Smooth muscle cell of the brain vasculature (primary cell): ENCODE results near the gene ARSJ.
A peak's percentile ranks its signal among the peaks of the same experiment; 100 is the strongest.

ENCODE experiments used
- DNase-seq: peaks from one replicate; pipeline ENCODE4 v3.0.0-alpha.2; 2012; ENCODE audit warnings: low read depth, low spot score

The ARSJ gene

DNA sequence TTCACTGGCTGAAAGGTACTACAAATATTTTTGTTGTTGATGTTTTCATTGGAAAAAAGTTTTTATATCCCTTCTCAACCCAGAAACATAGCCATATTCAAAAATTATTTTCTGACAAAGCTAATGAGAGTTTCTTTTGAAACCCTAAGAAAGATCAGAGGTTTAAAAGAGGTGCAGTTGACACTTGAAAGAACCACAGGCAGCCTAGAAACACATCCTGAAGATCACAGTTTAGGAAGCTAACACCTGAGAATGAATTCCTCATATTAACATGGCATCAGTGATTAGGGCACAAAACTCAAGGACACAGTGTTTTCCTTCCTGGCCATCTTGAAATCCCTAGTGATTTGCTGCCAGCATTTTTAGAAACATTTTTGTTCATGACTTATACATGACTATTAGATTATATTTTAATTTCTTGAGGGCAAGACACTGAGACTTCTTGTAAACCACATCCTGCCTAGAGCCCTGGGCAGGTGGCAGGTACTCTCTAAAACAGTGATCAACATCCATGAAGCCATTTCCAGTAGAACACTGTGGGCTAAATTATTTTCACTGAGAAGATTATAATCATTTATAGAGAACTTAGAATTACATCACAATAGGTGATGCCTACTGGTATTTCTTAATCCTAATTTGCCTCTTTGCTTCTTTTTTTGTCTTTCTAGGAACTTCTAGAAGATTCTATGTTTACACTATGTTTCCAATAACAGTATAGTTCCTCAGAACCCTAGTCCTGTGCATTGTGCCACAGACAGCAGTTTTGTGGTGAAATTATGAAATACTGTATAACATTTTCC lies 80.0 kb downstream of the ARSJ start:
- no peak for DNase-seq

DNA sequence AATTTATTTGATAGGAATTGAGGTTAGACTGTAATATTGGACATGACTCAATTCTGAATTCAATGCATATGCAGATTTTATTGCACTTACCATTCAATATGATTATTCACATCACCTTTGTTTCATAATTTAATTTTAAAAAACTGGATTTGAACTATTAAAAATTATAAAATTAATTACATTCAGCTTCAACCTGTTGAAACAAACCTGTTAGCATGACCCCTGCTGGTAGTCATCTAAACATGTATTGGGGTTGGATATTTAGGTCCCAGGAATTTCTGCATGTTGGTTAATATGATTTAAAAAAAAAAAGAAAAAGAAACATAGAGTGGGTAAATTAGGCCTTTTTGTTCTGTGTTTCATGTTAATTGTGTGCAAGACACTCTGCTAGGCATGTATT lies 85.9 kb downstream of the ARSJ start:
- no peak for DNase-seq

DNA sequence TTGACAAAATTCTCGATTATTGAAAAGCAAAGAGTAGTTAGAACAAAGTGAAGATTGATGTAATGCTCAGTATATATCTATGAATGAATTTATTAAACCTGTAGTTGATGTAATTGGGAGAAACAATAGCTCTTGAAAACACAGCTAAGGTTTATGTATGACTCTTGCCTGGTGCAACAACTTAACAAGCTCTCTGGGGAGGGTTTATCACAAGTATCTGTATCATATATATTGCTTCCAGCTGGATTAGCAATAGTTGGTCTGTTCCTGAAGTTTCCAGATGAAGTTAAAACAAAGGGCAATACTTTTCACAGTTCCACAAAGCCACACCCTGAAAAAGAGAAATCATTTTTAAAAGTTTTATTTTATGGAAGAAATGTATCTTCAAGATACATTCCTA lies 91.4 kb downstream of the ARSJ start:
- no peak for DNase-seq

DNA sequence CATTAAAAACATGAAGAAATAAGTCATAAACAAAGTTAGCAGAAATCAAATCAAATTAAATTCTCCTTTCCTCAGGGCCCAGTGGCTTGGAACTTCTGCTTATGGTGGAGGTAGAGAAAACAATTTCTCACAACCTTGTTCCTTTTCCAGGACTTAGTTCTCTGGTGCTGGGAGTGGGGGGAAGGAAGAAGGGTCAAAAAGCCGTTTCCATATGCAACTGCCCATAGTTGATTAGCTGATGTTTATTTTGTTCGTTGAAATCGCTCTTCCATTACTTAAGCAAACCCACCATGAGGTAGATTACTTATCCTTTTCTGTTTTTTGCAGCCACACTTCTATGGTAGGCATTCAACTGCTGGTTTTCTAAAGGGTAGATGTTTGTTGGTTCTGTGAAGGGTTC lies 94.2 kb downstream of the ARSJ start:
- DNase-seq: no peak

DNA sequence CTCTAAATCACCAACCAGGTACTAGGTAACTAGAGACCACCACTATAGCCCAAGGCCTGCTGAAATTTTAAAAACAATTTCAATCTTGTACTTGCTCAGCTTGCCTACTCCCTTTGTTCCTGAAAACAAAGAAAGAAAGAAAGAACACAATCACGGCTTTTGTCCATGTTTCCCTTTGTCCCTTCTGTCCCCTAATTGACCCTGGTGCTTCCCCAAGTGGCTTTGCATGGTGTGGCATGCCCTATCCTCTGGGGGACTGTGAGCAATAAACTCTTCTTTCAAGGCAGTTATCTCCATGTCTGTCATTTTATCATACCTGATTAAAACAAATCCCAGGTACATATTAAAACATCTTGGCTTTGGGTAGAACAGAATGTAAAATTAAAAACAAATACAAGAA lies 94.8 kb downstream of the ARSJ start:
- no peak for DNase-seq

DNA sequence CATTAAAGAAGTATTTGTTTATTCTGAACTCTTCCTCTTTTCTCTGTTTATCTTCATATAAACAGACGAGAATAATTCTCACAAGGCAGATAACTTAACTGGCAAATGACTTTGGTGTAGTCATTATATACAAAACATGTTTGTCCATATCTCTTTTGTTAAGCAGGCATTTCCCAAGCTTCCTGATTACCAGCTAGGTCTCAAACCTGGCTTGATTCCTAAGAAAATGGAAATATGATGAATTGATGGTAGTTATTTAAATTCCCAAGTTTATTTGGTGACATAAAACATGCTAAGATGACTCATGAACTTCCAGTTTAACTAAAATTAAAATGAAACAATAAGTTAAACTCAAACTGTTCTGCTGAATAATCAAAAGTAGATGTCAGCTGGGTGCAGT lies 96.8 kb downstream of the ARSJ start:
- no peak for DNase-seq

DNA sequence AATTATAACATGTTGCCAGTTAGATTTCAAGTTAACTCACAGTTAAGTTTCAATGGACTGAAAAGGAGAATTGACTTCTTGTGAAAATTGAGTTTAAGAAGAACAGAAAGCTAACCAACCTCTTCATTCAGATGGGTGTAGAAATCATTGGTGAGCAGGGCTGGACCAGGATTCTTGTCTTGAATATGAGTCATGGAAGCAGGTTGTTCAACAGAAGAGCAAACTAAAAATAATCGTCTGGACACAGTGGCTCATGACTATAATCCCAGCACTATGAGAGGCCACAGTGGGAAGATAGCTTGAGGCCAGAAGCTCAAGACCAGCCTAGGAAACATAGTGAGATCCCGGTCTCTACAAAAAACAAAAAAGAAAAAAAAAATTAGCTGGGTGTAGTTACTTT lies 98.2 kb downstream of the ARSJ start:
- DNase-seq: no peak

DNA sequence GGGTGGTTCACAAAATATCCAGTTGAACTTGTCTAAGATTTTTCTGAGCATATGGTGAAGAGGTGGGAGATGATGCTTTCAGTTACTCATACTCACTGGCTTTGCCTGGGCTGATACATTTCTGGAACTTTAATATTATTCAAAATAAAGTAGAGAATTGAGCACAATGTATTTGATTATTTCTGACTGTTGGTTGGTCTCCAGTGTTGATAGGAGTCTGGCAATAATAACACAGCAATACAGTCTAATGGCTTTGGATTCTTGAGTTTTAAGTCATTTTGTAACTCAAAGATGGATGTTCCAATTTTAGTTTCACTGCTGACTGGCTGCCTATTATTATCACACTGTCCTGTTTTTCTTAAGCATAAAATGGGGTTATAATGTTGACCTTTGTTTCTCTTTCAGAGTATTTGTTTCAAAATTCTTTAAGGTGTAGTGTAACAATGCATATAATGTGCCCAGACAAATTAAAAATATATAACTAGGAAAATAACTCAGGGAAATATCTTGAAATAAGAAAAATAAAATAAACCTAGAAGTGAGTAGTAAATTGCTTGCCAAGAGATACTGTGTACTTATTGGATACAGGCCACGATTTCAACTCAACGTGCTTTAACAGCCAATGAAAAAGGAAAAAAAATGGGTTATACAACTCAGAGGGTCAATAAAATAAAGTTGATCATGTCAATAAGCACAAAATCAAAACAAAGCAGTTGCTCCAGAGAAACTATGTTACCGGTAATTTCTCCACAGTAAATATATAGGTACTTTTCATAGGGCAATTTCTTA lies 99.0 kb downstream of the ARSJ start:
- no peak for DNase-seq

DNA sequence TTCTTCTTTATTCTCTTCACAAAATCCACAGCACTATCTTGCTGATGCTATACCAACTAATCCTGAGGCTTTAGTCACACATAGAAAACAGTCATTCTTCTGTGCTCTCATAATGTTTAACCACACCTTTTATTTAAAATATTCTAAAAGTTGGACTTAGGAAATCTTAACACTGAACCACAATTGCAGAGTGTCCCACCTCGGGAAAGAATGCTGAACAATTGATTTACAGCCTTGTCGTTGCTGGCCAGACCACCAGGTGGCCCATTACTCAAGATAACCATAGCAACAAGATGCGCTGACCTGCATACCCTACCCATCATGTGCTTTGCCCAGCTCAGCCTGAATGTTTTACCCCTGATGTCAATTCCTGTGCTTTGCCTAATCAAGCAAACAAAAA lies 100.8 kb downstream of the ARSJ start:
- DNase-seq: peak; percentile 12

DNA sequence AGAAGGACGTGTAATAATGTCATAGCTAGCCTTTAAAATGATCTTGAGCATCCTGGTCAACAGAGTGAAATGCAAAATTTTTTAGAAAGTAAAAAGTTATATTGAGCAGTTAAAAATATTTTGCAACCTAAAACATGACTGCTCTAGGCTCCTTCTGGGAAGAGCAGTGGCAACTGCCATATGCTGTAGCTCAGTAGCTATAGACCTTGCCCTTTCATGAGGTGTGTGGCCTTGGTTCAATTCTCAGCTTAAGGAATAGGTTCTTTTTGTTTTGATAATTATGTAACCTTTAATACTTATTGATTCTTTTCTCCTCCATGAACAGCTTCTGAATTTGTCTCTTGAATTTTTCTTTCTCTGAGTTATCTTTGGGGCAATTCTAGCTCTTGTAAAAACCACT lies 105.0 kb downstream of the ARSJ start:
- no peak for DNase-seq

DNA sequence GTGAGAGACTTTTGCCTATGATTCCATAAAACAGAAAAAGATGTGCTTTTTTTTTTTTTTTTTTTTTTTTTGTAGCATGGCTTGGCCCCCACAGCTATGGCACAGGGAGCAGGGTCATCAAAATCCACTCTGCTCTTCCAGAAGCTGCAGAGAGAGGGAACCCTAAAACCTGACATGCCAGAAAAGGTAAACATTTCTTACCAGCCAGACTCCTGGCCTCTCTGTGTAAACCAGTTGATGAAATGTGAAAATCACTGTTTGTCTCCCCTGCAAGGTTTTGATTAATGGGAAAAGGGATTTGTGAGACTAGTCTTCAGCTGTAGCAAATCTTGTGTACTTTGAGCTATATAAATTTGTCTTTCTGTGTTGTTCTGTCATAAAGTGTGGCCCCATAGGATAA lies 105.9 kb downstream of the ARSJ start:
- no peak for DNase-seq

DNA sequence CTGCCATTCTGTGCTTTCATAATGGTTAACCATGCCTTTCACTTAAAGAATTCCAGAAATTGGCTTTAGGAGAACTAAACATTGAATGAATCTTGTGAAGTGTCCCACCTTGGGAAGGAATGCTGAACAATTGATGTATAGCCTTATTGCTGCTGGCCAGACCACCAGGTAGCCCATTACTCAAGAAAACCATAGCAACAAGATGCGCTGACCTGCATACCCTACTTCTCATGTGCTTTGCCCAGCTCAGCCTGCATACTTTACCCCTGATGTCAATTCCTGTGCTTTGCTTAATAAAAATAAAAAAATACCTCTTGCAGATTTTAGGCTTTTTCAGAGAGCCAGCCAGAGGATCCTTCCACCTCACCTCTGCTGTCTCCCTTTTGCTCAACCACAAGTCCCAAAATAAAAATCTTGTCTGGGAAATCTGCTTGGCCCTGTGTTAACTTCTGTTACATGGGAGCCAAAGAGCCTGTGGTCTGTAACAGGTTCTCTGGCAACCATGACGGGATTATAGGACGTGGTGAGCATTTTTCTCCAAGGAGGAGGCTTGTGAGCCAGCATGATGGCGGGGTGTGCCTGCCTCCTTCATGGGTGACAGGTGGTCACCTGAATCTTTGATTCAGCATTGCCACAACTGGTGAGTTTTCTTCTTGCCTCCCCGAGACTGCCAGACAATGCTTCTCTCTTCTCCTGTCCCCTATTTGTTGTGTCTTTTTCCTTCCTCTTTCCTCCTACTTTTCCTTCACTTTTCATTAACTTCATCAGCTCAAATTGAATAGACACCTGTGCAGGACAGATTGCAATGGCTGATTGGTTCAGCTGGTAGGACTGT lies 106.8 kb downstream of the ARSJ start:
- no peak for DNase-seq

DNA sequence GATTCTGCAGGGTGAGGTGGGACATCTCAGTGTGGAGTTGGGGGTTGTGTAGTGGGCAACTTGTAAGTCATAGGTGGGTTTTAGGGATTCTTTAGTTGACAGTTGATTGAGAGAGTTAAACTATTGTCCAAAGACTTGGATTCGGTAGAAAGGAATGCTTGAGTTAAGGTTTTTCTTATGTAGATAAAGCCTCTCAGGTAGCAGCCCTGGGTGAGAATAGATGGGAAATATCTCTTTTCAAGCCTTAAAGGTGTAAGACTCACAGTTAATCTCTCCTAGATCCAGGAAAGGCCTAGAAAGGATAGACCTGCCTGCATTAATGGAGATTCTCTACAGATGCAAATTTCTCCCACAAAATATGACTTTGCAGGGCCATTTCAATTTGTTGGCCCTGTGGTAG lies 108.4 kb downstream of the ARSJ start:
- DNase-seq: no peak

DNA sequence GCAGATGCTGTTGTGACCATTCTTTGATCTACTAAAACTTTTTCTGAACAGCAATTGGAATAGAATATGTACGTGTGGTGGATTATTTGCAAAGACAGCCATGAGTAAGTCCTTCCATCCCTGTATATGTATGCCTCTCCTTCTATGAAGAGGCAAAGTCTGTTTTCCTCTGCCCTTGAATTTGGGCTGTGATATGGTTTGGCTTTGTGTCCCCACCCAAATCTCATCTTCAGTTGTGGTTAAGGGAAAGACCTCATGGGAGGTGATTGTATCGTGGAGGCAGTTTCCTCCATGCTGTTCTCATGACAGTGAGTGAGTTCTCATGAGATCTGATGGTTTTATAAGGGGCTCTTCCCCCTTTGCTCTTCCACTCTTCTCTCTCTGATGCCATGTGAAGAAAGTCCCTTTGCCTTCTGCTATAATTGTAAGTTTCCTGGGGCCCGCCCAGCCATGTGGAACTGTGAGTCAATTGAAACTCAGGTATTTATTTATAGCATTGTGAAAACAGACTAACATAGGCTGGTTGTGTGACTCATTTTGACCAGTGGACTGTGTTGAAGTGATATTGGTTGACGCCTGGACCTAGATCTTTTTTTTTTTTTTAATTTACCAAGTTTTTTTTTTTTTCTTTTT lies 109.6 kb downstream of the ARSJ start:
- no peak for DNase-seq

DNA sequence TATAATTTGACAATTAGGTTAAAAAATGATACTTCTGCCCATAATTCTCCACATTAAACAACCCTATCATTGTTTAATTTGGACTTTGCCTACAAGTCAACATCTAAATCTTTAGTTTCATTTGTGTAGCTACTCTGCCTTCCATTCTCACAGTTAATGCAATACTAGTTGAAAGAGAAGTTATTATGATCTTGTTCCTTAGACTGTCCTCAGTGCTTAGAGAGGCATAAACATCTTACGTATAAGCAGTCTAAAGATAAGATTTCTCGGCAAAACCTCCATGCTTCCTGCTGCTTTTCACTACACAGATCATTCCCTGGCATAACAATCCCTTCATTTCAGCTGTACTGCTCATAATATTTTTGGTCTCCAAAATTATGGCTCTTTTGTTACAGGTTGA lies 112.8 kb downstream of the ARSJ start:
- DNase-seq: no peak

DNA sequence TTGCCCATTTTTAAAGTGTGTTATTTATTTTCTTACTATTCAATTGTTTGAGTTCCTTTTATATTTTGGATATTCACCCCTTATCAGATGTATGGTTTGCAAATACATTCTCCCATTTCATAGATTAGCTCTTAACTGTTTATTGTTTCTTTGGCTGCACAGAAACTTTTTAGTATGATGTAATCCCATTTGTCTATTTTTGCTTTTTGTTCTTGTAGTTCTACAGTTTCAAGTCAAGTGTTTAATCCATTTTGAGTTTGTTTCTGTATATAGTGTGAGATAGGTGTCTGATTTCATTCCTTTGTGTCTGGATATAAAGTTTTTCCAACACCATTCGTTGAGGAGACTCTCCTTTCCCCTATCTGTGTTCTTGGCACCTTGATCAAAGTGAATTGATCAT lies 120.5 kb downstream of the ARSJ start:
- no peak for DNase-seq

DNA sequence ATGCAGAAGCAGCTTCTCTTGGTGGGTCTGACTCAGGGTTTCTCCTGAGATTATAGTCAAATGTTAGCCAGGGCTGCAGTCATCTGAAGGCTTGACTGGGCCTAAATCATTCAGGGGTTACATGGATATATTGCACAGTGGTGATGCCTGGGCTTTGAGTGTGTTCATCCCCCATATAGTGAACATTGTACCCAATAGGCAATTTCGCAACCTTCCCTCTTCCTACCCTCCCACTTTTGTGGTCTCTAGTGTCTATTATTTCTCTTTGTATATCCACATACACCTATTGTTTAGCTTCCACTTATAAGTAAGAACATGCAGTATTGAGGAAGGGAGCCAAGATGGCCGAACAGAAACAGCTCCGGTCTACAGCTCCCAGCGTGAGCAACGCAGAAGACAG lies 127.6 kb downstream of the ARSJ start:
- DNase-seq: no peak
